ENCODE results near the gene FBRS. TPM values are rescaled to one million over a fixed set of nuclear protein-coding genes. Genes with fewer than 3 reads are reported as not detected.
A peak's percentile ranks its signal among the peaks of the same experiment; 100 is the strongest.
"Not testable (repeated sequence)": the region's sequence is repeated elsewhere in the genome, so short reads cannot be mapped to it uniquely, and the experiment has no call there.

FBRS gene
- polyA plus RNA-seq, 1 experiment: 9.4 TPM

GRCh38 chr16:30636599-30636998, 21.6 kb upstream of the FBRS start:
- Histone ChIP-seq H3K36me3 (ENCODE audit: control insufficient read depth, insufficient read depth, low read length) (no peaks in the 10 kb centered on the region), H3K27me3 (ENCODE audit: control insufficient read depth, insufficient read depth, low read length) (no peaks in the 10 kb centered on the region; the same call in 1 of the 2 replicates), H3K4me3 (ENCODE audit: low read depth, low read length) (no peak overlapping the region)
- POLR2A ChIA-PET: no interaction called here
- no peak for TF ChIP-seq CTCF (IDR thresholded peaks at IDR 0.05; ENCODE audit: insufficient read depth, low read depth, low read length)
- CTCF ChIA-PET: interaction anchor here (1.4 kb wide), 1 partner anchor 10 kb away, joined by 7 read pairs; no protein-coding TSS in a partner anchor
- no peak for DNase-seq (ENCODE audit: low read depth)

- DNase-seq (ENCODE audit: low read depth); H3K4me3 ChIP-seq (ENCODE audit: low read depth, low read length); H3K36me3 ChIP-seq (ENCODE audit: control insufficient read depth, insufficient read depth, low read length); H3K27me3 ChIP-seq (ENCODE audit: control insufficient read depth, insufficient read depth, low read length): not testable (repeated sequence)
- ChIA-PET POLR2A (interaction anchor here (0.6 kb wide), 1 partner anchor 28 kb away, joined by 4 read pairs; no protein-coding TSS in a partner anchor), CTCF (interaction anchor here (1.0 to 1.6 kb wide), 4 partner anchors 8 to 228 kb away, joined by 3 to 7 read pairs (median 4); partner anchors contain the start of gene PRR14)
Observed at GRCh38 chr16:30637139-30637538, 21.1 kb upstream of the FBRS start.

- H3K36me3 ChIP-seq (ENCODE audit: control insufficient read depth, insufficient read depth, low read length): no peaks in the 10 kb centered on the region
- no peak for DNase-seq (ENCODE audit: low read depth)
- no peaks in the 10 kb centered on the region; the same call in 1 of the 2 replicates for H3K27me3 ChIP-seq (ENCODE audit: control insufficient read depth, insufficient read depth, low read length)
- ChIA-PET POLR2A (no interaction called here), CTCF (interaction anchor here (0.6 to 1.6 kb wide), 5 partner anchors 9 to 229 kb away, joined by 3 to 7 read pairs (median 4); partner anchors contain the start of gene PRR14)
- peak; percentile 54 for TF ChIP-seq CTCF (IDR thresholded peaks at IDR 0.05; ENCODE audit: insufficient read depth, low read depth, low read length)
- no peak overlapping the region for H3K4me3 ChIP-seq (ENCODE audit: low read depth, low read length)
Observed at GRCh38 chr16:30637944-30638343, 20.3 kb upstream of the FBRS start.

GRCh38 chr16:30641378-30641982, 16.8 kb upstream of the FBRS start:
- Histone ChIP-seq H3K36me3 (ENCODE audit: control insufficient read depth, insufficient read depth, low read length) (no peaks in the 10 kb centered on the region), H3K27me3 (ENCODE audit: control insufficient read depth, insufficient read depth, low read length) (no peaks in the 10 kb centered on the region; the same call in 1 of the 2 replicates), H3K4me3 (ENCODE audit: low read depth, low read length) (no peak overlapping the region)
- TF ChIP-seq CTCF (IDR thresholded peaks at IDR 0.05; ENCODE audit: insufficient read depth, low read depth, low read length): no peak
- DNase-seq (ENCODE audit: low read depth): no peak
- CTCF ChIA-PET: interaction anchor here (0.8 to 1.1 kb wide), 3 partner anchors 9 to 43 kb away, joined by 3 to 4 read pairs (median 3); partner anchors contain the start of gene PRR14
- POLR2A ChIA-PET: no interaction called here

GRCh38 chr16:30644334-30644830, 13.8 kb upstream of the FBRS start:
- Histone ChIP-seq H3K36me3 (ENCODE audit: control insufficient read depth, insufficient read depth, low read length) (no peaks in the 10 kb centered on the region), H3K4me3 (ENCODE audit: low read depth, low read length) (no peak overlapping the region), H3K27me3 (ENCODE audit: control insufficient read depth, insufficient read depth, low read length) (no peaks in the 10 kb centered on the region; the same call in 1 of the 2 replicates)
- DNase-seq (ENCODE audit: low read depth): no peak
- ChIA-PET POLR2A (no interaction called here), CTCF (interaction anchor here (0.7 to 1.2 kb wide), 2 partner anchors 18 to 195 kb away, joined by 3 read pairs; no protein-coding TSS in a partner anchor)
- no peak for TF ChIP-seq CTCF (IDR thresholded peaks at IDR 0.05; ENCODE audit: insufficient read depth, low read depth, low read length)
